Activated CD8-positive, alpha-beta memory T cell treated with anti-CD3 and anti-CD28 coated beads for 48 hours (primary cell): Measurements from ENCODE around the gene CDC42EP4.
"Not testable (repeated sequence)": the region's sequence is repeated elsewhere in the genome, so short reads cannot be mapped to it uniquely, and the experiment has no call there.

Source experiments
- DNase-seq, 3 experiments: peaks; one replicate each; pipeline ENCODE4 v3.0.0-alpha.2; 2020; ENCODE audit warnings: low read depth in 2 of 3, low spot score in 2 of 3

CDC42EP4 gene

GRCh38 chr17:73283250-73283649 lies 28.6 kb downstream of the CDC42EP4 start:
- no peak for DNase-seq

- no peak for DNase-seq
Measured at GRCh38 chr17:73282629-73283028, 29.2 kb downstream of the CDC42EP4 start.

GRCh38 chr17:73281928-73282327 lies 29.9 kb downstream of the CDC42EP4 start:
- no peak for DNase-seq

GRCh38 chr17:73280191-73280590 lies 31.6 kb downstream of the CDC42EP4 start:
- no peak for DNase-seq

GRCh38 chr17:73279704-73280103 lies 32.1 kb downstream of the CDC42EP4 start:
- no peak for DNase-seq

GRCh38 chr17:73278465-73279453 lies 33.0 kb downstream of the CDC42EP4 start:
- DNase-seq = no peak

GRCh38 chr17:73278049-73278464 lies 33.7 kb downstream of the CDC42EP4 start:
- no peak for DNase-seq

GRCh38 chr17:73274490-73274889 lies 37.3 kb downstream of the CDC42EP4 start:
- DNase-seq = no peak

GRCh38 chr17:73272906-73273218 lies 38.9 kb downstream of the CDC42EP4 start:
- DNase-seq = no peak

- no peak for DNase-seq
Measured at GRCh38 chr17:73271072-73271471, 40.7 kb downstream of the CDC42EP4 start.

- DNase-seq = no peak
Measured at GRCh38 chr17:73269791-73270190, 42.0 kb downstream of the CDC42EP4 start.

GRCh38 chr17:73269329-73269615 lies 42.5 kb downstream of the CDC42EP4 start:
- DNase-seq = no peak

GRCh38 chr17:73268582-73269328 lies 43.0 kb downstream of the CDC42EP4 start:
- no peak for DNase-seq

GRCh38 chr17:73267648-73268537 lies 43.9 kb downstream of the CDC42EP4 start:
- no peak for DNase-seq

GRCh38 chr17:73266796-73267195 lies 45.0 kb downstream of the CDC42EP4 start:
- no peak for DNase-seq

GRCh38 chr17:73265646-73266640 lies 45.9 kb downstream of the CDC42EP4 start:
- no peak for DNase-seq

GRCh38 chr17:73264448-73264847 lies 47.4 kb downstream of the CDC42EP4 start:
- DNase-seq = not testable (repeated sequence)

- no peak for DNase-seq
Measured at GRCh38 chr17:73262676-73263642, 48.8 kb downstream of the CDC42EP4 start.
